ENCODE results near the gene DCXR. TPM values are rescaled to one million over a fixed set of nuclear protein-coding genes. Genes with fewer than 3 reads are reported as not detected.

Gene DCXR
- total and polyA plus RNA-seq, 2 donors (not counting 3 experiments of a cell fraction or from before 2014, with no cell fraction given), result 93.0 to 178 TPM

DNA sequence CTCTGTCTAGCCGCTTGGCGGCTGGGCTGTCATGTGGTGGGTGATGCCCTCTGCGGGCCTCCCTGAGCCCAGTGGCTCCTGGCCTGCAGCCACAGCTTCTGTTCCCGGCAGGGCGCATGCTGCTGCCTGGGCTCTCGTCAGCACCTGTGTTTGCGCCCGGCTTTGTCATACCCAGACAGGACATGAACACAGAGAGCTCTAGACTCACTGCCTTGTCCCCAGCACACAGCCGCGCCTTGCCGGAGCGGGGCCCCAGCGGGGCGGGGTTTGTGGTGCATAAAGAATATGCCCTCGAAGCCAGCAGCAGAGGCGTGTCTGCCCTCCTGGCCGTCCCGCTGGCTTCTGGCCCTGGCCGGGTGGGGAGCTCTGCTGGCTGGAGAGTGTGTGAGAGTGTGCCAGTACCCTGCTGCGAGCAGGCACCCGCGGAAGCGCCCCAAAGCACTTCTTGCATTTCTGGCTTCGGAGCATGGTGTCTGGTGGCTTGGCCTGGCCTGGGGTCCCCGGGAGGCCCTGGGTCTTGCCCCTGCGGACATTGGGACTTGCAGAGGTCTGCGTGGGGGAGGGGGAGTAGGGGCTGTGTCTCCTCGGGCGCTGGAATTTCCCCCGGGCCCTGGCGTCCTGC, 45.7 kb downstream of the DCXR start:
- no peaks in the 10 kb centered on the region for H3K27me3 ChIP-seq (ENCODE audit: control insufficient read depth in 2 of 2, insufficient read depth in 2 of 2, low read length in 2 of 2)
- peaks cover 0 to 2% of the 10 kb centered on the region in 2 experiments for H3K36me3 ChIP-seq (ENCODE audit: control insufficient read depth in 2 of 2, extremely low read depth in 1 of 2, insufficient read depth in 2 of 2, low read length in 2 of 2)
- no peak for TF ChIP-seq POLR2A (IDR thresholded peaks at IDR 0.05; ENCODE audit: low read depth, low read length)
- TF ChIP-seq, protein P1, sequence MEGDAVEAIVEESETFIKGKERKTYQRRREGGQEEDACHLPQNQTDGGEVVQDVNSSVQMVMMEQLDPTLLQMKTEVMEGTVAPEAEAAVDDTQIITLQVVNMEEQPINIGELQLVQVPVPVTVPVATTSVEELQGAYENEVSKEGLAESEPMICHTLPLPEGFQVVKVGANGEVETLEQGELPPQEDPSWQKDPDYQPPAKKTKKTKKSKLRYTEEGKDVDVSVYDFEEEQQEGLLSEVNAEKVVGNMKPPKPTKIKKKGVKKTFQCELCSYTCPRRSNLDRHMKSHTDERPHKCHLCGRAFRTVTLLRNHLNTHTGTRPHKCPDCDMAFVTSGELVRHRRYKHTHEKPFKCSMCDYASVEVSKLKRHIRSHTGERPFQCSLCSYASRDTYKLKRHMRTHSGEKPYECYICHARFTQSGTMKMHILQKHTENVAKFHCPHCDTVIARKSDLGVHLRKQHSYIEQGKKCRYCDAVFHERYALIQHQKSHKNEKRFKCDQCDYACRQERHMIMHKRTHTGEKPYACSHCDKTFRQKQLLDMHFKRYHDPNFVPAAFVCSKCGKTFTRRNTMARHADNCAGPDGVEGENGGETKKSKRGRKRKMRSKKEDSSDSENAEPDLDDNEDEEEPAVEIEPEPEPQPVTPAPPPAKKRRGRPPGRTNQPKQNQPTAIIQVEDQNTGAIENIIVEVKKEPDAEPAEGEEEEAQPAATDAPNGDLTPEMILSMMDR (IDR thresholded peaks at IDR 0.05; ENCODE audit: extremely low read depth in 1 of 2, insufficient read depth in 1 of 2, low read depth in 1 of 2, low read length in 2 of 2), result no peak
- no peak for TF ChIP-seq GATA2 (IDR thresholded peaks at IDR 0.05; ENCODE audit: insufficient read depth, insufficient read length, low read depth, low read length)
- TF ChIP-seq JUN (IDR thresholded peaks at IDR 0.05; ENCODE audit: borderline replicate concordance, insufficient read depth, insufficient read length, low read depth), result no peak
- no peak for TF ChIP-seq POLR2AphosphoS5 (IDR thresholded peaks at IDR 0.05; ENCODE audit: insufficient read depth, low read depth, low read length)
- no peak for TF ChIP-seq EZH2 (IDR thresholded peaks at IDR 0.05; ENCODE audit: borderline replicate concordance, low read depth, low read length, severe bottlenecking)
- TF ChIP-seq MYC (IDR thresholded peaks at IDR 0.05; ENCODE audit: low read depth, low read length), result no peak
- TF ChIP-seq, protein P2, sequence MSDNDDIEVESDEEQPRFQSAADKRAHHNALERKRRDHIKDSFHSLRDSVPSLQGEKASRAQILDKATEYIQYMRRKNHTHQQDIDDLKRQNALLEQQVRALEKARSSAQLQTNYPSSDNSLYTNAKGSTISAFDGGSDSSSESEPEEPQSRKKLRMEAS (IDR thresholded peaks at IDR 0.05; ENCODE audit: insufficient read depth, insufficient read length), result no peak
- ChIA-PET CTCF (interaction anchor here (0.7 to 1.8 kb wide), 3 partner anchors 29 to 39 kb away, joined by 3 to 13 read pairs (median 10); no protein-coding TSS in a partner anchor), POLR2A (no interaction called here)
- no peaks in the 10 kb centered on the region for H3K9me1 ChIP-seq (replicated peaks; ENCODE audit: control insufficient read depth, extremely low read depth, insufficient read depth, low read length)
- no peak overlapping the region for H3K4me3 ChIP-seq (replicated peaks in 1 of 3; ENCODE audit: insufficient read depth in 1 of 3, low read depth in 1 of 3, low read length in 3 of 3)
- no peak overlapping the region for H3K27ac ChIP-seq (ENCODE audit: insufficient read depth, low read depth, low read length)
- no peaks in the 10 kb centered on the region for H3K9me3 ChIP-seq (replicated peaks; ENCODE audit: control insufficient read depth, insufficient read depth, low read length)
- H2AFZ ChIP-seq (ENCODE audit: low read depth, low read length), result no peak overlapping the region
- intact Hi-C loops (cut with micrococcal nuclease) (no loop called here), dilution Hi-C loops (cut with MboI; ENCODE audit: extremely low pct_ligation_motif_present, low sequenced_read_pairs) (no loop called here)
- no peak overlapping the region for H3K4me2 ChIP-seq (ENCODE audit: insufficient read depth, low read length)
- FAIRE-seq (peak; percentile 21), DNase-seq (ENCODE audit: low read depth, low spot score) (peak; percentile 36)
- H4K20me1 ChIP-seq (replicated peaks; ENCODE audit: control insufficient read depth, extremely low read depth, insufficient read depth, low read length), result no peaks in the 10 kb centered on the region
- no peaks in the 10 kb centered on the region for H3K79me2 ChIP-seq (ENCODE audit: control insufficient read depth, insufficient read depth, low read length)
- no TSS peak for BruUV-seq (replicated peaks)
- H3K4me1 ChIP-seq (ENCODE audit: control insufficient read depth, extremely low read depth, insufficient read depth, low read length), result peaks cover 2% of the 10 kb centered on the region
- no peak overlapping the region for H3K9ac ChIP-seq (replicated peaks; ENCODE audit: extremely low read depth, insufficient read depth, low read length)

Data from endothelial cell of umbilical vein (primary cell).